K562 (cell line): Measurements from ENCODE around the gene IRX2.

Experiments used
- BRCA1 ChIP-seq, 2 experiments: fragments of 450-650 bp in 1 of 2; sonication (generic) in 1 of 2; formaldehyde crosslinking in 1 of 2; IDR thresholded peaks; 2 replicates each; pipeline versions ENCODE4 v1.5.0 to v1.6.1; 2017 to 2020; ENCODE audit warnings: mild to moderate bottlenecking in 1 of 2, missing genetic modification reagents in 1 of 2
- FOXP1 ChIP-seq: sonication (generic); formaldehyde crosslinking; IDR thresholded peaks from 2 replicates; pipeline ENCODE4 v1.8.0; 2022; ENCODE audit warnings: mild to moderate bottlenecking, missing genetic modification reagents
- HDAC1 ChIP-seq, 2 experiments: fragments of 450-650 bp; IDR thresholded peaks; 2 replicates each; pipeline ENCODE4 v1.6.1; 2016 to 2017; ENCODE audit warnings: inconsistent platforms in 1 of 2, mild to moderate bottlenecking in 1 of 2, moderate library complexity in 1 of 2
- POLR2A ChIP-seq: fragments of 450-650 bp; conservative IDR thresholded peaks from 2 replicates; pipeline ENCODE4 v1.6.1; 2016
- SP2 ChIP-seq: IDR thresholded peaks from 2 replicates; pipeline ENCODE4 v1.6.1; 2011; ENCODE audit warnings: mild to moderate bottlenecking, low read depth, low read length, moderate library complexity; ENCODE audit not compliant: poor library complexity, severe bottlenecking; ENCODE audit errors: extremely low read depth
- SREBF1 ChIP-seq: fragments of 150-350 bp; IDR thresholded peaks from 2 replicates; pipeline ENCODE4 v1.6.1; 2014; ENCODE audit warnings: antibody characterized with exemption, low read depth, low read length, borderline replicate concordance
- TF ChIP-seq, protein P1 (sequence below): fragments of 450-650 bp; IDR thresholded peaks from 2 replicates; pipeline ENCODE4 v1.6.1; 2016; ENCODE audit warnings: missing biosample characterization, missing genetic modification characterization
- TF ChIP-seq, protein P2 (sequence below), 3 experiments: IDR thresholded peaks in 2 of 3; conservative IDR thresholded peaks in 1 of 3; 2 replicates each; pipeline ENCODE4 v1.5.1; 2011 to 2012; ENCODE audit warnings: low read length in 3 of 3, mild to moderate bottlenecking in 3 of 3, control low read depth in 2 of 3, improper control_type of control experiment in 1 of 3, inconsistent platforms in 1 of 3, low read depth in 1 of 3, mixed read lengths in 1 of 3, moderate library complexity in 1 of 3; ENCODE audit not compliant: insufficient read depth in 2 of 3
- TF ChIP-seq, protein P3 (sequence below): sonication (generic); formaldehyde crosslinking; IDR thresholded peaks from 2 replicates; pipeline ENCODE4 v1.8.1; 2023; ENCODE audit warnings: mild to moderate bottlenecking, missing genetic modification reagents
- TF ChIP-seq, protein P4 (sequence below): sonication (generic); formaldehyde crosslinking; IDR thresholded peaks from 2 replicates; pipeline ENCODE4 v1.8.0; 2022; ENCODE audit warnings: mild to moderate bottlenecking, low read depth, missing genetic modification reagents

DNA sequence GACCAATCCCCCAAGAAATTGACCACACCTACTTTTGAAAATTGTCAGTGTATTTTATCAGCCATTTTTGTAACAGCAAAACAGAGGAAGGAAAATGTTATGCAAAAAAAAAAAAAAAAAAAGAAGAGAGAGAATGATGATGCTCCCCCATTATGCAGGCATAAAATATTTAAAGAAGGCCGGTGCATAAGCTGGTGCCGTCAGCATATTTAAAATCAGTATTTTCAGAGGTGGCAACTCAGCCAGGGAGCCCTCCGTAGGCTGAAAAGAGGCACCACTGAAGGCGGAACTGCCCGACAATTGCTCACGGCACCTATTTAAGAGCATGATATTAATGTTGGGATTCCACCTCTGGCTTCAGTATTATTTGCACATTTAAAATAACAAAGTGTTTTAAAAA is 33.4 kb downstream of the IRX2 start:
- TF ChIP-seq, protein P1, sequence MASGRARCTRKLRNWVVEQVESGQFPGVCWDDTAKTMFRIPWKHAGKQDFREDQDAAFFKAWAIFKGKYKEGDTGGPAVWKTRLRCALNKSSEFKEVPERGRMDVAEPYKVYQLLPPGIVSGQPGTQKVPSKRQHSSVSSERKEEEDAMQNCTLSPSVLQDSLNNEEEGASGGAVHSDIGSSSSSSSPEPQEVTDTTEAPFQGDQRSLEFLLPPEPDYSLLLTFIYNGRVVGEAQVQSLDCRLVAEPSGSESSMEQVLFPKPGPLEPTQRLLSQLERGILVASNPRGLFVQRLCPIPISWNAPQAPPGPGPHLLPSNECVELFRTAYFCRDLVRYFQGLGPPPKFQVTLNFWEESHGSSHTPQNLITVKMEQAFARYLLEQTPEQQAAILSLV, result no peak
- TF ChIP-seq HDAC1 (IDR thresholded peaks at IDR 0.05), result no peak
- TF ChIP-seq BRCA1 (IDR thresholded peaks at IDR 0.05), result no peak
- no peak for TF ChIP-seq BRCA1 (CRISPR knock-in tag; IDR thresholded peaks at IDR 0.05)
- no peak for TF ChIP-seq SP2
- TF ChIP-seq FOXP1 (CRISPR knock-in tag), result no peak
- no peak for TF ChIP-seq SREBF1
- TF ChIP-seq, protein P2, sequence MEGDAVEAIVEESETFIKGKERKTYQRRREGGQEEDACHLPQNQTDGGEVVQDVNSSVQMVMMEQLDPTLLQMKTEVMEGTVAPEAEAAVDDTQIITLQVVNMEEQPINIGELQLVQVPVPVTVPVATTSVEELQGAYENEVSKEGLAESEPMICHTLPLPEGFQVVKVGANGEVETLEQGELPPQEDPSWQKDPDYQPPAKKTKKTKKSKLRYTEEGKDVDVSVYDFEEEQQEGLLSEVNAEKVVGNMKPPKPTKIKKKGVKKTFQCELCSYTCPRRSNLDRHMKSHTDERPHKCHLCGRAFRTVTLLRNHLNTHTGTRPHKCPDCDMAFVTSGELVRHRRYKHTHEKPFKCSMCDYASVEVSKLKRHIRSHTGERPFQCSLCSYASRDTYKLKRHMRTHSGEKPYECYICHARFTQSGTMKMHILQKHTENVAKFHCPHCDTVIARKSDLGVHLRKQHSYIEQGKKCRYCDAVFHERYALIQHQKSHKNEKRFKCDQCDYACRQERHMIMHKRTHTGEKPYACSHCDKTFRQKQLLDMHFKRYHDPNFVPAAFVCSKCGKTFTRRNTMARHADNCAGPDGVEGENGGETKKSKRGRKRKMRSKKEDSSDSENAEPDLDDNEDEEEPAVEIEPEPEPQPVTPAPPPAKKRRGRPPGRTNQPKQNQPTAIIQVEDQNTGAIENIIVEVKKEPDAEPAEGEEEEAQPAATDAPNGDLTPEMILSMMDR (IDR thresholded peaks at IDR 0.05 in 2 of 3, conservative IDR thresholded peaks at IDR 0.05 in 1 of 3; ENCODE audit: insufficient read depth in 2 of 3, low read depth in 1 of 3, low read length in 3 of 3), result no peak
- TF ChIP-seq POLR2A, result no peak
- TF ChIP-seq, protein P3, sequence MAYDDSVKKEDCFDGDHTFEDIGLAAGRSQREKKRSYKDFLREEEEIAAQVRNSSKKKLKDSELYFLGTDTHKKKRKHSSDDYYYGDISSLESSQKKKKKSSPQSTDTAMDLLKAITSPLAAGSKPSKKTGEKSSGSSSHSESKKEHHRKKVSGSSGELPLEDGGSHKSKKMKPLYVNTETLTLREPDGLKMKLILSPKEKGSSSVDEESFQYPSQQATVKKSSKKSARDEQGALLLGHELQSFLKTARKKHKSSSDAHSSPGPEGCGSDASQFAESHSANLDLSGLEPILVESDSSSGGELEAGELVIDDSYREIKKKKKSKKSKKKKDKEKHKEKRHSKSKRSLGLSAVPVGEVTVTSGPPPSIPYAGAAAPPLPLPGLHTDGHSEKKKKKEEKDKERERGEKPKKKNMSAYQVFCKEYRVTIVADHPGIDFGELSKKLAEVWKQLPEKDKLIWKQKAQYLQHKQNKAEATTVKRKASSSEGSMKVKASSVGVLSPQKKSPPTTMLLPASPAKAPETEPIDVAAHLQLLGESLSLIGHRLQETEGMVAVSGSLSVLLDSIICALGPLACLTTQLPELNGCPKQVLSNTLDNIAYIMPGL (CRISPR knock-in tag), result no peak
- TF ChIP-seq, protein P4, sequence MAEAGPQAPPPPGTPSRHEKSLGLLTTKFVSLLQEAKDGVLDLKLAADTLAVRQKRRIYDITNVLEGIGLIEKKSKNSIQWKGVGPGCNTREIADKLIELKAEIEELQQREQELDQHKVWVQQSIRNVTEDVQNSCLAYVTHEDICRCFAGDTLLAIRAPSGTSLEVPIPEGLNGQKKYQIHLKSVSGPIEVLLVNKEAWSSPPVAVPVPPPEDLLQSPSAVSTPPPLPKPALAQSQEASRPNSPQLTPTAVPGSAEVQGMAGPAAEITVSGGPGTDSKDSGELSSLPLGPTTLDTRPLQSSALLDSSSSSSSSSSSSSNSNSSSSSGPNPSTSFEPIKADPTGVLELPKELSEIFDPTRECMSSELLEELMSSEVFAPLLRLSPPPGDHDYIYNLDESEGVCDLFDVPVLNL (CRISPR knock-in tag), result no peak
